Measurements from ENCODE around the gene SLC39A11. TPM values are rescaled to one million over a fixed set of nuclear protein-coding genes. Genes with fewer than 3 reads are reported as not detected.
A peak's percentile ranks its signal among the peaks of the same experiment; 100 is the strongest.

Gene SLC39A11
- total RNA-seq, 1 experiment from 2014 or later = 18.3 TPM

DNA sequence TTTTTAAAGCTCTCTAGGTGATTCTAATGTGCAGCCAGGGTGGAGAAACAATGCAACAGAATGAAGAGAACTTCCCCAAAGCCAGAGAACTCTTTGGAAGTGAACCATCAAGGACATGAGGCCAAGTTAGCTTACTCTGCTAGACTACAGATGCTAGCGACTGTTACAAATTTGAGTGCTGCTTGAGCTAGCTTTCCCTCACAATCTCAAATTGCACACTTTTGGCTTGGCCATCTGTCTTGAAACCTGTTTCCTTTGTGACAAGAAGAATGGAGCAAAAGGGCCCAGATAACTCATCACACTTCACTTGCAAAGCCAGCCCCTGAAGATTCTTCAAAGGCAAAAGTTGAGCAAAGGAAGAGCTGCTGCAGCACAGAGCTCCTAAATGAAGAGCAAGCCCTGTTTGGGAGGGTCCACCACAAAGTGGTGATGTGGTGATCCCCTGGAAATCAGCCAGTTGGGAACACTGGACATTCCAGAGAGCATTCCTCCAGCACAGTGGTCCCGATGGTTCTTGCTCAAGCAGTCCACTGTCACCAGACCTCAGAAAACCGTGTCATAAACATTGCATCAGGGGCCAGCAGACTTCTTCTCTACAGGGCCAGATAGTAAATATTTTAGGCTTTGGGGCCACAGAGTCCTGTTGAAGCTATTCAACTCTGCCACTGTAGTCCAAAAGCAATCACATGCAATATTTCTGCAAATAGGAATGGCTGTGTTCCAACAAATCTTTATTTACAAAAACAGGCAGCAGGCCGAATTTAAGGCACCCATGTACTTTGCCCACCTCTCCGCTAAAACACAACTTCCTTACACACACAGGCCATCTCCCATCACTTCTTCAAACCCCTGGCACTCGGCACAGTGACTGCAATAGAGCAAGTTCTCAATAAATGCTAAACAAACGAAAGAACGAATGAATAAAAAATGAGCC is 21.2 kb downstream of the SLC39A11 start:
- DNase-seq (ENCODE audit: low read depth) = no peak

DNA sequence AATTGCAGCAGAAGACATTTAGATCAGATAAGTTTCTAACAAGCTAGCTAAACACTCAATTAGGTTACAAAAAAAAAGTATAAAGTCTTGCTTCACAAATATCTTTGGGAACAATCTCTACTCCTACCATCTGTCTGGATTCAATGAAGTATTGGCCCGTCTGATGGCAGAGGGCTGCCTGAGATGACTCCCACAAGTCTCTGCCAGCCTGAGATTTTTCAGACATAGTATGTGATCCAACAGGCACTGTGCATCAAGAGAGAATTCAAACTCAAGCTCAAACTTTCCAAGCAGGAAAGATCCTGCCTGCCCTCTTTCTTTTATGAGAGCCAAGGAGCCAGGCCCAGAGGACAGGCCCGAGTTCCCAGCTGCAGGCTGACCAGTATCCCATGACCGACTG is 22.6 kb downstream of the SLC39A11 start:
- no peak for DNase-seq (ENCODE audit: low read depth)

DNA sequence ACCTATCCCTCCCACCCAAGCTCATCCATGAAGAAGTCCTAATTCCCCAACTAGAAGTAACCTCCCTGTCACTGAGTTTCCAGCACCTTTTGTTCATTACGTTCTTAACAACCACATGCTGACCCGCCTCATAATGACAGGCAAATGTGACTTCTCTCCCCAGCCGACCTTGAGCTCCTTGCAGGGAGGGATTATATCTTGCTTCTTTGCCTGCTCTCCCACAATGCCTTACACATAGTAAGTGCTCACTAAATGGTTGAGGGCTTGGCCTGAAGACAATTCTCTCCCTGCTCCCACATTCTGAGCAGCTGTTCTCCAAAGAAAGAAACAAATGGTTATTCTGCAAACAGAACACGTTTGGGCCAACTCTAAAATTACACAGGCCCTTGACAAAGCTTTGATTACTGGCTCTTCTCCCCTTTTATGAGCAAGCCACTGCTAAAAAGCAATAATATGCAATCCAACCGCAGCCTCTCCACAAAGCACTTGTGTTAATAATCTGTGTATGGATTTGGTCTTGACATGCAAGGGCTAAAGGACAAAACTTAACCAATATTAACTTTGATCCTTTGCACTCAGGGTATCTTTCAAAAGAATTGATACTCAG is 23.2 kb downstream of the SLC39A11 start:
- no peak for DNase-seq (ENCODE audit: low read depth)

DNA sequence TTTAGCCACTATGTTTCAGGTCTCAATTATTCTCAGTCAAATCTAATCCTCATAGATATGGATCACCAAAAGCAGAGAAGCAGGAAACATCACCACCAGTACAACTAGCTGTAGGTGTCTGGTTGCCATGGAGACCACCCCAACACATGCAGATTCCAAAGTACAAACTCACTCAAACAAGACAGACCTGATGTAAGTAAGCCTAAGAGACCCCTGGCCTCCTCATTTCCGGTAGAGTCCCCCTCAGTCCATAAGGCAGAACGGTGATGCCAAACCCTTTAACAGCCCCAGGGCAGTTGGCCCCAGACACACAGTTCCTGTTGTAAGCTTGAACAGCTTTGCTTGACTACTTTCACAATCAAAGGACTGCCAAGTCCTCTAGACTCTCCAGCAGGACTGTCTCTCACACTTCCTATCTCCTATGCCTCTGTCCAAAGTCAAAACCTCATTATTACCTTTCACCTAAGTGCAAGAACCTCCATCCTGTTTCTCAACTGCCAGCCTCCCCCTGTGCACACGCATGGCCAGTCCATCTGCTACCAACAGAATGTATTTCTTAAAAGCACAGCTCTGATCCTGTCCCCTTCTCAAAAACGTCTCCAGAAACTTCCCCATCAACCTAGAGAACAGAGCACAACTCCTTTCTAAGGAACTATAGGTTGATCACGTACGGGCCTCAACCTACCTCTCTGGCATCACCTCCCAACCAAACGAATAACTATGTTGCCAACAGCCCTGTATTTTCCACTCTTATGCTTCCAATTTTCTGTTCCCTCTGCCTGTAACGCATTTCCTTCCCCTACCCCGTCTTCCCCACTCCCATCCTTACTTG is 23.9 kb downstream of the SLC39A11 start:
- peak; percentile 88 for DNase-seq (ENCODE audit: low read depth)

DNA sequence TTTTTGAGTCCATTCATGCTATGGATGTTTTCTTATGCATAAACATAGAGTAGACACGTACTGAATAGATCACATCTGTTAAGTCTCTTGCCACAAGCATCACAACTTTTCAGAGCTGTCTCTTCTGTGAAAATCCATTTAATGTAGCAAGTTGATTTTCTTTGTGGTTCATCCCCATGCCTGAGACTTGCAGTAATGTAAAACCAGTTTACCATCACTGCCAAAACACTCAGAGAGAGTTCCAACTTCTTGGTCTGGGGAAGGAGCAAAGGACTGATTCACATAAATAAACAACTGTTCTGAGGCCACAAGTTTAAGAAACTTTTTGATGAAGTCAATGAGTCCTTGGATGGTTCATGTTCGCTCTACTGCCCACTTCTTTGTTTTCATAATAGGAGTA is 24.8 kb downstream of the SLC39A11 start:
- DNase-seq (ENCODE audit: low read depth) = peak; percentile 48

DNA sequence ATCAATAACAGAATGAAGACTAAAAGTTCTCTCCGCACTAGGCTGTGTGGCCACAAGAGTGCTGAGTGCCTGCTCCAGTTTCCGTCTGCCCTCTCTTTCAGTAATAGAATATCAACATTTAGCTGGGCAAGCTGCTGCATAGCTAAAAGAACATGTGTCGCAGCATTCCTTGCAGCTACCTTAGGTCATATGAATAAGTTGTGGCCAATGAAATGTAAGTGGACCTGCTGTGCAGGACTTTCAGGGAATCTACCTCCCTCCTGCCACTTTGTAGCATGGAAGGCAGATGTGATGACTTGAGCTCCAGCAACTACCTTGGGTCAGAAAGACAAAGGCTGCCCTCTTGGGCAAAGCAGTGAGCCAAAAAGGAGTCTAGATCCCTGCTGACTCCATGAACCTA is 25.4 kb downstream of the SLC39A11 start:
- DNase-seq (ENCODE audit: low read depth) = no peak

DNA sequence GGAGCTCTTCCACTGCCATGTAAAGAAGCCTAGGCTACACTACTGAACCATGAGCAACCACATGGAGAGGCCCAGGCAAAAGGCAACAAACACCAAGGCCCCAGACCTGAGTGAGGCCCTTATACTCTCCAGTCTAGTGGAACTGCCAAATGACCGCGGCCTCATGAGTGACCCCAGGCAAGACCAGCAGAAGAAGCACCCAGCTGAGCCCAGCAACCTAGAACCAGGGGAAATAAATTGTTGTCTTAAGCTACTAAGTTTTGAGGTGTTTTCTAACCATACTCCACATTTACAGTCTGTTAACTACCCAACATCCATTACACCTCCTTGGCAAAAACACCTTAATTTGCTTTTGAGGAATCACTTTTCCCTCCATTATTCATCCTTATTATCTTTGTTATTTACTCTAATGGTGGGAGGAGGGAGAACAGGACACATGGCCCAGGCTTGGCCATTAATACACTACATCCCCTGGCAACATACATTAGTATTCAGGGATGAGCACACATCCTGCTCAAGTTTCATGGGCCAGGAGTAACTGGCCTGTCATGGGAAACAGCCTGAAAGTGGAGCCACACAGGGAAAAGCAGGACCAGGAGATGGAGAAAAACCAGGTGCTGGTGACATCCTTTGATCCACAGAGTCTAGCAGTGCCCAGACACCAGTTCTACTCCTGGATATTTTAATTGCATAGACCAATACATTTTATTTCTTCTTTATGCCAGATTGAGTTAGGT is 26.2 kb downstream of the SLC39A11 start:
- DNase-seq (ENCODE audit: low read depth) = no peak

DNA sequence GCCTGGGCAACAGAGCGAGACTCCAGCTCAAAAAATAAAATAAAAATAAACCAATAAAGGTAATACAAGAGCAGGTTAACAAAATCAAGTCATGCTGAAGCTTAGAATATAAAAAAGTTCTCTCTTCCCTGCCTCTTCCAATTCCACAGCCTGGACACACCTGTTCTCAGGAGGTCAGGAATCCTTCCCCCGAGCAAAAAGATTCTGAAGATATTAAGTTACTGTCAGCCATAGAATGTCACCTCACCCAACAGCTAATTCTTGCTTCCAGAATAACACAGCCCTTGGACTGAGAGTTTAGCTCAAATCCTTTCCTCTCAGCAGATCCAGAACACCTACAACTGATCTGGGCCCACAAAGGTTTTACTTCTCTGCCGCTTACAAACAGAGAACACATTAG is 27.1 kb downstream of the SLC39A11 start:
- DNase-seq (ENCODE audit: low read depth) = no peak

DNA sequence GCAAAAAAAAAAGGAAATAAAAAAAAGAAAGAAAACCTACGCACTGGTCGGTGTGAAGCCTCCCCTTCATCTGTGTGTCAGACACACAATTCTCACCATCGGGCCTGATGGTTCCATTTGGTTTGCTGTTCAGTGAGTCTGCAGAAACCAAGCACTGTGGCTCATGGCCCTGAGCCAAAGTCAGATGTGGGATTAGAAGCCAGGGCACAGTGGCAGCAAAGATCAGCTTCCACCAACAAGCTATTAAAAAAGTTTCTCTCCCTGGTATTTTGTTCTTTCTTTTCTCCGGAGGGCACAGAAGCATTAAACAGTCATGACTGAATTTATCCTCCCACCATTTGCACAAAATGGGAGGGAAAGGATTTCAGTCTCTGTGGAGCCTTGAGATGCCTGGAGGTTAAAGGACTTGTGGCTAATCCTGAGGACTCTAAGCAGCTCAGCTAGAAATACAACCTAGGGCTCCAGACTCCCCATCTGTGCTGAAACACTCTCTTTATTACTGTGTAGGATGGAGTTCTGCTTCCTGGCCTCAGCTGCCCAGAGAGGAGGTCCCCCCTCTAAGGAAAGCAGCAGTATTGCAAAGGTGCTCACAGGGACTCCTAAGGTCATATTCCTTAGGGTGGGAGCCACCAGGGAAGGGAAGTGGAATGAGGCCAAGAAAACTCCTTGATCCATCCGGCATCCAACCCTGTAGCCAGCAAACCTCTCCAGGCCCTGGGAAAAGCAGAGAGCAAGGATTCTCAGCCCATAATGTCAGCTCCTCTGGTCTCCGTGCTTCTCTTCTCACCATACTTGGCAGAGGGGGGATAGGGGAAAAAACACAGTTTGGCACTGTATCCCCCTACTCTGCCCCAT is 28.2 kb downstream of the SLC39A11 start:
- peak; percentile 47 for DNase-seq (ENCODE audit: low read depth)

DNA sequence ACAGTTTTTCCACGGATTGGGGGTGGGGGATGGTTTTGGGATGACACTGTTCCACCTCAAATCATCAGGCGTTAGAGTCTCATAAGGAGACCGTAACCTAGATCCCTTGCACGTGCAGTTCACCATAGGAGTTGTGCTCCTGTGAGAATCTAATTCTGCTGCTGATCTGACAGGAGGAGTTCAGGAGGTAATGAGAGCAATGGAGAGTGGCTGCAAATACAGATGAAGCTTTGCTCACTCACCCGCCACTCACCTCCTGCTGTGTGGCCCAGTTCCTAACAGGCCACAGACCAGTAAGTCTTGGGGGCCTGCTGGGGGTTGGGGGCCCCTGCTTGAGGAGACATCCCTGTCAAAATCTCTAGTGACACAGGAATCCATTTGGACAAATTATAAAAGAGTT is 29.8 kb downstream of the SLC39A11 start:
- DNase-seq (ENCODE audit: low read depth) = no peak

DNA sequence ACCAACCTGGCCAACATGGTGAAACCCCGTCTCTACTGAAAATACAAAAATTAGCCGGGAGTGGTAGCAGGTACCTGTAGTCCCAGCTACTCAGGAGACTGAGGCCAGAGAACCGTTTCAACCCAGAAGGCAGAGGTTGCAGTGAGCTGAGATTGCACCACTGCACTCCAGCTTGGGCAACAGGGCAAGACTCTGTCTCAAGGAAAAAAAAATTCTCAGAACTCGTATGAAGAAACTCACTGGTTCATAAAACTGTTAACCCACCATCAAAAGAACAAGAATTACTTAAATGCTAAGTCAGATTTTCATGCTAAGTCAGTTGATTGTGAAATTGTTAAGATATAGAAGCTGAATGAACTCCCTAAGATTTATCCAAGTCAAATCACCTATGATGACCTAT is 31.3 kb downstream of the SLC39A11 start:
- no peak for DNase-seq (ENCODE audit: low read depth)

DNA sequence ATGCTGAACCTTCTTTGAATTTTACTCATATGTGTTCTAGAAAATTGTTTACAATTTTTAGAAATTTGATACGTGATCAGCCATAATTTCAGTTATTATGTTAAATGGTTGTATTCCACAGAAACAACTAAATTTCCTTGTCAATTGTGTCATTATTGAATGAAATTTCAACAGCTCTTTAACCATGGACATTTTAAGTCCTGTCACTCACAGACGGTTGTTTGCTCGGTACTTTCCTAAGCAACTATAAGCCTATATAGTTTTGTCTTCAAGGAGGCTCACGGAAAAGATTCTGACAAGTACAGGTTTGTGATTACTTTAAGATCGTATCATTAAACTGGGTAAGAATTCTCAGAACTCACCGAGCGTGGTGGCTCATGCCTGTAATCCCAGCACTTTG is 31.8 kb downstream of the SLC39A11 start:
- DNase-seq (ENCODE audit: low read depth) = no peak

DNA sequence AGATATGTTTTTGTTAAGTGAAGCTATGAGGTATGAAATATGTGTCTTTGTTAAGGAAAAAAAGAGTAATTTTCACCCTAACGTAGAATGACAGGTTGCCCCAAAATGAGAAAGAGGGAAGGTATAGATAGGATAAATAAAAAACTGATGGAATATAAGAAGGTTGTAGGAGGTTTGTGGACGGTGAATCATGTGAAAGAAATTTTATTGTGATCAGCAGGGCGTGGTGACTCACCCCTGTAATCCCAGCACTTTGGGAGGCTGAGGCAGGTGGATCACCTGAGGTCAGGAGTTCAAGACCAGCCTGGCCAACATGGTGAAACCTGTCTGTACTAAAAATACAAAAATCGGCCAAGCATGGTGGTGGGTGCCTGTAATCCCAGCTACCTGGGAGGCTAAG is 32.8 kb downstream of the SLC39A11 start:
- peak; percentile 54 for DNase-seq (ENCODE audit: low read depth)

DNA sequence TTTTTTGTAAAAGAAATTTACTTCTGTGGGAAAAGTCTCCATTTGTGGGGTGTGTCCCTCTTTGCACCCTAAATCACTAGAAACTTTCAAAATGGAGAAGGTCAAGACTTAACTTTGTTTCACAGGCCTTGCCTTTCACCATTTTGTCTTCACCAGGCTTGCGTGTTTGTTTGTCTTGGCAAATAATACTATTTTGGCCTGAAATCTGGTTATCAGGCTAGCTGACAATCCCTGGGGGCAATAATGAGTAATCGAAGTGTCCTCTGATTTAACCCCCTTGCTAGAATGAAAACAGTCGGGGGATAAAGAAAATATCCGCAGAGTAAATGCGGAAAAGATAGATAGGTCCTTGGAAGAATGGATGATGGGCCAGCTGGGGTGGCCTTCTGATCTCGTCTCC is 34.5 kb downstream of the SLC39A11 start:
- peak; percentile 29 for DNase-seq (ENCODE audit: low read depth)

DNA sequence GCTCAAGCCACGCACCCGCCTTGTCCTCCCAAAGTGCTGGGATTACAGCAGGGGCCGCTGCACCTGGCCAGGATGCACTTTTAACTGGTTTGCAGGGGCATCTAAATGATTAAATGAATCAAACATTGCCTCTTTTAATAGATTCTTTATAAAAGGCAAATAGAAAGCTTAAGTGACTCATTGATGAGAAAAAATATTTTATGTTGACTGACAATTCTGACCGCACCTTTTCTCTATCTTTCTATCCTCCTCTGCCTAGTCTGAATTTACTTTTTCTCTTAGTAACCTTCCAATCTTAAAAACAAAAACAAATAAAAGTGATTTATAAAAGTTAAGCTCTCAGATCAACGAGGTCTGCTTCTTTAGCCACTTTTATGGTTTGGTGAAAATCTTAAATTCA is 35.3 kb downstream of the SLC39A11 start:
- no peak for DNase-seq (ENCODE audit: low read depth)

DNA sequence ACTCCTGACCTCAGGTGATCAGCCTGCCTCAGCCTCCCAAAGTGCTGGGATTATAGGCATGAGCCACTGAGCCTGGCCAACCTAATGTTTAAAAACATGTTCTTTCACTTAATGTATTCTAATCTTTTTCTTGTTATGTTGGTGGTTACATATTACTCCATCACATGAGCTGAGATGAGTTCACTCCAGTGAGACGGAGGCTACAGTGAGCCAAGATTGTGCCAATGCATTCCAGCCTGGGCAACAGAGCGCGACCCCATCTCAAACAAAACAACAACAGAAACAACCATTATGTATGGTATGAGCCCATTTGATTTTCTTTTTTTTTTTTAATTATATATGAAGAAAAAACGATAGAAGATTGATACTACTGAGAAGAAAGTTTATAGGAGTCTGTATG is 39.6 kb downstream of the SLC39A11 start:
- no peak for DNase-seq (ENCODE audit: low read depth)

DNA sequence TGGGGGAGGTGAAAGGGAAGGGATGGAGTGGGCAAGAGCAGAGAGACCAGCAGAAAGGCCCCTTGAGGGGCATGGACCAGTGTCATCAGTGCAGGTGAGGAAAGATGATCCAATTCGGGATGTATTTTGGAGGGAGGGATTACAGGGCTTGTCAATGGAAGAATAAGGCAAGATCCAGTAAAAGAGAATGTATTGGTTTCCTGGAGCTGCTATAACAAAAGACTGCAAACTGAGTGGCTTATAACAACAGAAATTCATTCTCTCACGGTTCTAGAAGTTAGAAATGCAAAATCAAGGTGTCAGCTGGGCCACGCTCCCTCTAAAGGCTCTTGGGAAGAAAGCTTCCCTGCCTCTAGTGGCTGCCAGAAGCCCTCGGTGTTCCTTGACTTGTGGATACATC is 41.7 kb downstream of the SLC39A11 start:
- no peak for DNase-seq (ENCODE audit: low read depth)

DNA sequence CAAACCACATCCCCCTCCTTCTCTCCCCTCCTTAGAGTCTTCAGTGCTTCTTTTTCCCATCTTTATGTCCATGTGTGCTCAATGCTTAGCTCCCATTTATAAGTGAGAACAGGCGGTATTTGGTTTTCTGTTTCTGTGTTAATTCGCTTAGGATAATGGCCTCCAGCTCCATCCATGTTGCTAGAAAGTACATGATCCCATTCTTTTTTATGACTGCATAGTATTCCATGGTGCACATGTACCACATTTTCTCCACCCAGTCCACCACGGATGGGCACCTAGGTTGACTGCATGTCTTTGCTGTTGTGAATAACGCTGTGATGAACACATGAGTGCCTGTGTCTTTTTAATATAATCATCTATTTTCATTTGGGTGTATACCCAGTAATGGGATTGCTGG is 44.3 kb downstream of the SLC39A11 start:
- DNase-seq (ENCODE audit: low read depth) = no peak

DNA sequence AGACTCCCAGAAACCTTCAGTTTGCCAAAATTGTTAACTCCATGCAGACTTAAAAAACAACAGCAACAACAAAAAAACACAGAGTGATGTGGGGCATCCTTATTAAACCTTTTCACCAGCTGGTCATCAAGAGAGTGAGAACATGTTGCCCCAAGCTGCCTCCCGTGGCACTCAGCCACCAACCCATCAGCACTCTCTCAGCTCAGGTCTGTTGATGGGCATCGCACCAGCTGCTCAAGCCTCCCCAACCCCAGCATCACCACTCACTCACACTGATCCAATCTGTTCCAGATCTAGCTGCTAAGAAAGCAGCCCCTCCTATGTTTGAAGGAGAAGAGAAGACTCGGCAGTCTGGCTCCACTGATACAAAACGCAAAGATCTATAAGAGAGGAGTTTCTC is 46.8 kb downstream of the SLC39A11 start:
- DNase-seq (ENCODE audit: low read depth) = no peak

DNA sequence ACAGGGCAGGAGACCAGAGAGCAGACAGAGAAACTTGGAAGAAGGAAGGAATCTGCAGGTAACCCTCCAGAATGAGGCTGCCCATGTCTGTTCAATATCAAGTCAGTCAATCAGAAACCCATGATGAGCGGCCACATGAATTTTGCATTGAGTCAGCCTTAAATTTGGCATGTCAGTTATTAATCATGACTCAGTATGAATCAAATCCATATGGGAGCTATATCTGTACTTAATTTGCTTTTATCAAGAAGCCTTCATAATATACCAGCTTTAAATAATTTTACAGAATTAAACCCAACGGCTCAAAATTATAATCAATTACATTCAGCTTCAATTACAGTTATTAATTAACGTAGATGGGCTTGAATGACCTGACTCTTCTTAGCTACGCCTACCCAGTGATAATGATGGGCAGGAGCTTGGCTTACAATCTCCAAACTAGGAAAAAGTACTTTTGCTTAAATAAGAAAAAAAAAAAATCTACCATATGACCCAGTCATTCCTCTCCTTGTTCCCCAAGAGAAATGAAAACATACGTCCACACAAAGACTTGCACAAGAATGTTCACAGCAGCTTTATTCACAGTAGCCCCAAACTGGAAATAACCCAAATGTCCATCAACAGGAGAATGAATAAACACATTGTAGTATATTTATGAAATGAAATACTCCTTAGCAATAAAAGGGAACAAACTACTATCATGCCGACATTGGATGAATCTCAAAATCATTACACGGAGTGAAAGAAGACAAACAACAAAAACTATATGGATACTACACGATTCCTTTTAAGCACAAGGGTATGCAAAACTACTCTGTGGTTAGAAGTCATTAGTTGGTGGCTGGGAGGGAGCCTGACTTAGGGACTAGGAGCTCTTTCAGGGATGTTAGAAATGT is 48.6 kb downstream of the SLC39A11 start:
- DNase-seq (ENCODE audit: low read depth) = peak; percentile 27

All from Daoy (cell line).